ENCODE results near the gene DEFB131B.
"Not testable (repeated sequence)": the region's sequence is repeated elsewhere in the genome, so short reads cannot be mapped to it uniquely, and the experiment has no call there.

Gene DEFB131B

GRCh38 chr11:71911986-71912340 lies 33.7 kb downstream of the DEFB131B start:
- not testable (repeated sequence) for DNase-seq

- DNase-seq = no peak
Observed at GRCh38 chr11:71913756-71914526, 35.7 kb downstream of the DEFB131B start.

GRCh38 chr11:71914617-71915189 lies 36.5 kb downstream of the DEFB131B start:
- DNase-seq = no peak

- no peak for DNase-seq
Observed at GRCh38 chr11:71917646-71918140, 39.4 kb downstream of the DEFB131B start.

GRCh38 chr11:71927820-71928736 lies 49.8 kb downstream of the DEFB131B start, which contains the start of gene XNDC1N:
XNDC1N (minus strand) TSS chr11:71928594; CDS start chr11:71923353, 5,241 bp downstream.
- peak; percentile 85 for DNase-seq

- DNase-seq = peak; percentile 96
Observed at GRCh38 chr11:71928737-71929443, 50.6 kb downstream of the DEFB131B start, which contains the start of gene RNF121. RNF121 (plus strand) TSS chr11:71929046; CDS start chr11:71929062, 16 bp downstream.

GRCh38 chr11:71929491-71929890 lies 51.2 kb downstream of the DEFB131B start:
- no peak for DNase-seq

GRCh38 chr11:71930556-71931244 lies 52.4 kb downstream of the DEFB131B start:
- DNase-seq = no peak

GRCh38 chr11:71931245-71931602 lies 53.0 kb downstream of the DEFB131B start:
- no peak for DNase-seq

- DNase-seq = no peak
Observed at GRCh38 chr11:71933141-71933933, 55.1 kb downstream of the DEFB131B start.
